WTC11 (cell line): Measurements from ENCODE around the gene CRIP2. TPM values are rescaled to one million over a fixed set of nuclear protein-coding genes. Genes with fewer than 3 reads are reported as not detected.

Experiments used
- ATAC-seq: fragments of 200-7000 bp; cut with Tn5 transposase; 2 replicates; pipeline ENCODE4 v1.10.0; 2021; ENCODE audit warnings: mild to moderate bottlenecking, moderate library complexity
- CTCF ChIA-PET: fragments of 300-600 bp; sonication (Branson Sonifier 250); formaldehyde crosslinking; loops from one replicate; lab custom pipeline; 2021; ENCODE audit warnings: antibody characterized with exemption; lab: Charles Lee
- POLR2A ChIA-PET: fragments of 350-600 bp; sonication (Branson Sonifier 250); formaldehyde crosslinking; loops from one replicate; lab custom pipeline; 2021; ENCODE audit warnings: antibody characterized with exemption; lab: Charles Lee
- DNase-seq: peaks from one replicate; pipeline ENCODE4 v3.0.0; 2021; ENCODE audit warnings: low spot score
- H3K27ac Mint-ChIP-seq: 2 replicates; pipeline ENCODE4 v1.8.0; 2021; ENCODE audit warnings: mixed read lengths
- H3K27me3 Mint-ChIP-seq: 2 replicates; pipeline ENCODE4 v1.8.0; 2021; ENCODE audit warnings: low read depth, mild to moderate bottlenecking, moderate library complexity, mixed read lengths
- H3K36me3 Mint-ChIP-seq: 2 replicates; pipeline ENCODE4 v1.8.0; 2021; ENCODE audit warnings: mixed read lengths
- H3K4me1 Mint-ChIP-seq: 2 replicates; pipeline ENCODE4 v1.8.0; 2022; ENCODE audit warnings: mixed read lengths
- H3K4me3 Mint-ChIP-seq: 2 replicates; pipeline ENCODE4 v1.8.0; 2021; ENCODE audit warnings: mild to moderate bottlenecking, moderate library complexity, mixed read lengths
- H3K9me3 Mint-ChIP-seq: 2 replicates; pipeline ENCODE4 v1.8.0; 2021; ENCODE audit warnings: mixed read lengths
- CBFB ChIP-seq: sonication (generic); formaldehyde crosslinking; IDR thresholded peaks from 2 replicates; pipeline ENCODE4 v1.8.1; 2022; ENCODE audit warnings: mild to moderate bottlenecking, low read depth, missing genetic modification reagents
- ELF4 ChIP-seq: sonication (generic); formaldehyde crosslinking; IDR thresholded peaks from 2 replicates; pipeline ENCODE4 v1.8.1; 2022; ENCODE audit warnings: low read depth, mild to moderate bottlenecking, moderate library complexity, missing genetic modification reagents
- total RNA-seq: library from RNA; stranded (reverse); gene quantifications from 3 replicates; pipeline ENCODE4 v1.2.3, GENCODE V29; 2021
- TF ChIP-seq, protein P1 (sequence below): sonication (generic); formaldehyde crosslinking; IDR thresholded peaks from 2 replicates; pipeline ENCODE4 v1.8.1; 2022; ENCODE audit warnings: low read depth, missing genetic modification reagents, borderline replicate concordance
- TF ChIP-seq, protein P2 (sequence below): fragments of 250-450 bp; sonication (Bioruptor Pico); IDR thresholded peaks from 2 replicates; pipeline ENCODE4 v1.9.0; 2021; ENCODE audit warnings: mild to moderate bottlenecking, borderline replicate concordance
- TF ChIP-seq, protein P3 (sequence below): sonication (generic); formaldehyde crosslinking; IDR thresholded peaks from 2 replicates; pipeline ENCODE4 v1.8.0; 2022; ENCODE audit warnings: mild to moderate bottlenecking, missing genetic modification reagents
- TF ChIP-seq, protein P4 (sequence below): sonication (generic); formaldehyde crosslinking; IDR thresholded peaks from 2 replicates; pipeline ENCODE4 v1.8.1; 2022; ENCODE audit warnings: mild to moderate bottlenecking, moderate library complexity, missing genetic modification reagents
- TF ChIP-seq, protein P5 (sequence below): sonication (generic); formaldehyde crosslinking; IDR thresholded peaks from 2 replicates; pipeline ENCODE4 v1.8.0; 2022; ENCODE audit warnings: missing genetic modification reagents
- TF ChIP-seq, protein P6 (sequence below): sonication (generic); formaldehyde crosslinking; IDR thresholded peaks from 2 replicates; pipeline ENCODE4 v1.8.0; 2023; ENCODE audit warnings: missing genetic modification reagents, mild to moderate bottlenecking, borderline replicate concordance
- TF ChIP-seq, protein P7 (sequence below): sonication (generic); formaldehyde crosslinking; IDR thresholded peaks from 2 replicates; pipeline ENCODE4 v1.8.0; 2022; ENCODE audit warnings: mild to moderate bottlenecking, missing genetic modification reagents

The CRIP2 gene
- total RNA-seq, 1 experiment from 2014 or later: 5.4 TPM

DNA sequence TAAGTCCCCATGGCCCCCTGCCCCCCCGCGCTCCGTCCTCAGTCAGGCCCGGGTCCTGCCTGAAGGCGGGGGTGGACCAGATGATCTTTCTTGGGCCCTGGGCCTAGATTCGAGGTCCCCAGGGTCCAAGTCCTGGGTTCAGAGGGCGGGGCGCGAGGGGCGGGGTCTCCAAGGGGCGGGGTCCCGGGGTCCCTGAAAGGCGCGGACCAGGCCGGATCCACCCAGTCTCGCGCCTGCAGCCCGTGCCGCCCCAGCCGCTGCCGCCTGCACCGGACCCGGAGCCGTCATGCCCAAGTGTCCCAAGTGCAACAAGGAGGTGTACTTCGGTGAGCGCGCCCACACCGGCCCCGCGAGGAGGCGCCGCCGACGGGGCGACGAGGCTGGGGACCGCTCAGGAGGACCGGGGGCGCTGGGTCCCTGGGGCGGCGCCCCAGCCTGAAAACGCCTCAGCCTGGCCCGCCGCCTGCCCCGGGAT is 12.4 kb downstream of the CRIP2 start:
- CTCF ChIA-PET: interaction anchor here (0.6 to 1.9 kb wide), 8 partner anchors 14 to 297 kb away, joined by 3 to 14 read pairs (median 4); partner anchors contain the start of gene BTBD6
- no peaks in the 10 kb centered on the region for H3K36me3 Mint-ChIP-seq

DNA sequence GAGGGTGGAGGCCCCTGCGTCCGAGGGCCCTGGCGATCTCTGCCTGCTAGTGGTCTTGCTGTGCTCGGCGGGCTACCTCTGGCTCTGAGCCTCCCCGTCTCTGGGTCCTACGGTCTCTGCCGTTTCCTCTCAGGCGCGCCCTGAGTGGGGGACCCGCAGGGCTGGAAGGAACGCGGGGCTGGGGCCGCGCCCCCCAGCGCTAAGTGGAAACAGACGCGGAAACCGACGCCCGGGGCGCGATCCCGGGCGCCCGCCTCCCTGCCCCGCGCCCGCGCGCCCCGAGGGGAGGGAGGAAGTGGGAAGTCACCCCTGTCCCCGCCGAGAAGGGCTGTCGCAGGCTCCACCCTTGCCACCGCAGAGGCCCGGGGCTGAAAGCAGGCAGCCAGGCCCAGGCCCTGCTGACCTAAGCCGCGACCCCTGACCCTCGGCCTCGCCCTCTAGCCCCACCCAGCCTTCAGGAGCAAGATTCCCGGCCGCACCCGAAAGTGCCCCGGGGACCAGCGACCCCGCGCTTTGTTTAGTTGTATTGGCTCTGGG is 12.9 kb downstream of the CRIP2 start:
- no peaks in the 10 kb centered on the region for H3K9me3 Mint-ChIP-seq
- DNase-seq: no peak
- no peak overlapping the region for H3K27ac Mint-ChIP-seq
- peaks cover 62% of the 10 kb centered on the region for H3K27me3 Mint-ChIP-seq
- POLR2A ChIA-PET: no interaction called here
- no peaks in the 10 kb centered on the region for H3K36me3 Mint-ChIP-seq
- H3K4me3 Mint-ChIP-seq: peak overlapping the region; percentile 36
- TF ChIP-seq, protein P1, sequence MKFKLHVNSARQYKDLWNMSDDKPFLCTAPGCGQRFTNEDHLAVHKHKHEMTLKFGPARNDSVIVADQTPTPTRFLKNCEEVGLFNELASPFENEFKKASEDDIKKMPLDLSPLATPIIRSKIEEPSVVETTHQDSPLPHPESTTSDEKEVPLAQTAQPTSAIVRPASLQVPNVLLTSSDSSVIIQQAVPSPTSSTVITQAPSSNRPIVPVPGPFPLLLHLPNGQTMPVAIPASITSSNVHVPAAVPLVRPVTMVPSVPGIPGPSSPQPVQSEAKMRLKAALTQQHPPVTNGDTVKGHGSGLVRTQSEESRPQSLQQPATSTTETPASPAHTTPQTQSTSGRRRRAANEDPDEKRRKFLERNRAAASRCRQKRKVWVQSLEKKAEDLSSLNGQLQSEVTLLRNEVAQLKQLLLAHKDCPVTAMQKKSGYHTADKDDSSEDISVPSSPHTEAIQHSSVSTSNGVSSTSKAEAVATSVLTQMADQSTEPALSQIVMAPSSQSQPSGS (CRISPR knock-in tag): no peak
- TF ChIP-seq, protein P2, sequence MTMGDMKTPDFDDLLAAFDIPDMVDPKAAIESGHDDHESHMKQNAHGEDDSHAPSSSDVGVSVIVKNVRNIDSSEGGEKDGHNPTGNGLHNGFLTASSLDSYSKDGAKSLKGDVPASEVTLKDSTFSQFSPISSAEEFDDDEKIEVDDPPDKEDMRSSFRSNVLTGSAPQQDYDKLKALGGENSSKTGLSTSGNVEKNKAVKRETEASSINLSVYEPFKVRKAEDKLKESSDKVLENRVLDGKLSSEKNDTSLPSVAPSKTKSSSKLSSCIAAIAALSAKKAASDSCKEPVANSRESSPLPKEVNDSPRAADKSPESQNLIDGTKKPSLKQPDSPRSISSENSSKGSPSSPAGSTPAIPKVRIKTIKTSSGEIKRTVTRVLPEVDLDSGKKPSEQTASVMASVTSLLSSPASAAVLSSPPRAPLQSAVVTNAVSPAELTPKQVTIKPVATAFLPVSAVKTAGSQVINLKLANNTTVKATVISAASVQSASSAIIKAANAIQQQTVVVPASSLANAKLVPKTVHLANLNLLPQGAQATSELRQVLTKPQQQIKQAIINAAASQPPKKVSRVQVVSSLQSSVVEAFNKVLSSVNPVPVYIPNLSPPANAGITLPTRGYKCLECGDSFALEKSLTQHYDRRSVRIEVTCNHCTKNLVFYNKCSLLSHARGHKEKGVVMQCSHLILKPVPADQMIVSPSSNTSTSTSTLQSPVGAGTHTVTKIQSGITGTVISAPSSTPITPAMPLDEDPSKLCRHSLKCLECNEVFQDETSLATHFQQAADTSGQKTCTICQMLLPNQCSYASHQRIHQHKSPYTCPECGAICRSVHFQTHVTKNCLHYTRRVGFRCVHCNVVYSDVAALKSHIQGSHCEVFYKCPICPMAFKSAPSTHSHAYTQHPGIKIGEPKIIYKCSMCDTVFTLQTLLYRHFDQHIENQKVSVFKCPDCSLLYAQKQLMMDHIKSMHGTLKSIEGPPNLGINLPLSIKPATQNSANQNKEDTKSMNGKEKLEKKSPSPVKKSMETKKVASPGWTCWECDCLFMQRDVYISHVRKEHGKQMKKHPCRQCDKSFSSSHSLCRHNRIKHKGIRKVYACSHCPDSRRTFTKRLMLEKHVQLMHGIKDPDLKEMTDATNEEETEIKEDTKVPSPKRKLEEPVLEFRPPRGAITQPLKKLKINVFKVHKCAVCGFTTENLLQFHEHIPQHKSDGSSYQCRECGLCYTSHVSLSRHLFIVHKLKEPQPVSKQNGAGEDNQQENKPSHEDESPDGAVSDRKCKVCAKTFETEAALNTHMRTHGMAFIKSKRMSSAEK (CRISPR knock-in tag): no peak
- TF ChIP-seq, protein P3, sequence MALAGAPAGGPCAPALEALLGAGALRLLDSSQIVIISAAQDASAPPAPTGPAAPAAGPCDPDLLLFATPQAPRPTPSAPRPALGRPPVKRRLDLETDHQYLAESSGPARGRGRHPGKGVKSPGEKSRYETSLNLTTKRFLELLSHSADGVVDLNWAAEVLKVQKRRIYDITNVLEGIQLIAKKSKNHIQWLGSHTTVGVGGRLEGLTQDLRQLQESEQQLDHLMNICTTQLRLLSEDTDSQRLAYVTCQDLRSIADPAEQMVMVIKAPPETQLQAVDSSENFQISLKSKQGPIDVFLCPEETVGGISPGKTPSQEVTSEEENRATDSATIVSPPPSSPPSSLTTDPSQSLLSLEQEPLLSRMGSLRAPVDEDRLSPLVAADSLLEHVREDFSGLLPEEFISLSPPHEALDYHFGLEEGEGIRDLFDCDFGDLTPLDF (CRISPR knock-in tag): no peak
- TF ChIP-seq, all 79 proteins: peak for 0
- CTCF ChIA-PET: interaction anchor here (0.6 to 1.9 kb wide), 3 partner anchors 14 to 39 kb away, joined by 3 to 14 read pairs (median 5); no protein-coding TSS in a partner anchor
- no peak for ATAC-seq
- H3K4me1 Mint-ChIP-seq: peaks cover 4% of the 10 kb centered on the region

More for the DNA sequence above, 12.4 kb downstream of the CRIP2 start:
- H3K27me3 Mint-ChIP-seq: peaks cover 67% of the 10 kb centered on the region
- peak; percentile 58 for DNase-seq
- POLR2A ChIA-PET: interaction anchor here (0.5 kb wide), 1 partner anchor 179 kb away, joined by 4 read pairs; no protein-coding TSS in a partner anchor
- no peaks in the 10 kb centered on the region for H3K9me3 Mint-ChIP-seq
- no peak for ATAC-seq
- H3K4me3 Mint-ChIP-seq: peak overlapping the region; percentile 53
- TF ChIP-seq ELF4 (CRISPR knock-in tag) (0 out of 2 replicates have a peak, but pooled peaks have one; percentile 26), CBFB (CRISPR knock-in tag) (no peak)
- TF ChIP-seq, protein P4, sequence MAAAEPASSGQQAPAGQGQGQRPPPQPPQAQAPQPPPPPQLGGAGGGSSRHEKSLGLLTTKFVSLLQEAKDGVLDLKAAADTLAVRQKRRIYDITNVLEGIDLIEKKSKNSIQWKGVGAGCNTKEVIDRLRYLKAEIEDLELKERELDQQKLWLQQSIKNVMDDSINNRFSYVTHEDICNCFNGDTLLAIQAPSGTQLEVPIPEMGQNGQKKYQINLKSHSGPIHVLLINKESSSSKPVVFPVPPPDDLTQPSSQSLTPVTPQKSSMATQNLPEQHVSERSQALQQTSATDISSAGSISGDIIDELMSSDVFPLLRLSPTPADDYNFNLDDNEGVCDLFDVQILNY (CRISPR knock-in tag): 0 out of 2 replicates have a peak, but pooled peaks have one; percentile 52
- TF ChIP-seq, protein P5, sequence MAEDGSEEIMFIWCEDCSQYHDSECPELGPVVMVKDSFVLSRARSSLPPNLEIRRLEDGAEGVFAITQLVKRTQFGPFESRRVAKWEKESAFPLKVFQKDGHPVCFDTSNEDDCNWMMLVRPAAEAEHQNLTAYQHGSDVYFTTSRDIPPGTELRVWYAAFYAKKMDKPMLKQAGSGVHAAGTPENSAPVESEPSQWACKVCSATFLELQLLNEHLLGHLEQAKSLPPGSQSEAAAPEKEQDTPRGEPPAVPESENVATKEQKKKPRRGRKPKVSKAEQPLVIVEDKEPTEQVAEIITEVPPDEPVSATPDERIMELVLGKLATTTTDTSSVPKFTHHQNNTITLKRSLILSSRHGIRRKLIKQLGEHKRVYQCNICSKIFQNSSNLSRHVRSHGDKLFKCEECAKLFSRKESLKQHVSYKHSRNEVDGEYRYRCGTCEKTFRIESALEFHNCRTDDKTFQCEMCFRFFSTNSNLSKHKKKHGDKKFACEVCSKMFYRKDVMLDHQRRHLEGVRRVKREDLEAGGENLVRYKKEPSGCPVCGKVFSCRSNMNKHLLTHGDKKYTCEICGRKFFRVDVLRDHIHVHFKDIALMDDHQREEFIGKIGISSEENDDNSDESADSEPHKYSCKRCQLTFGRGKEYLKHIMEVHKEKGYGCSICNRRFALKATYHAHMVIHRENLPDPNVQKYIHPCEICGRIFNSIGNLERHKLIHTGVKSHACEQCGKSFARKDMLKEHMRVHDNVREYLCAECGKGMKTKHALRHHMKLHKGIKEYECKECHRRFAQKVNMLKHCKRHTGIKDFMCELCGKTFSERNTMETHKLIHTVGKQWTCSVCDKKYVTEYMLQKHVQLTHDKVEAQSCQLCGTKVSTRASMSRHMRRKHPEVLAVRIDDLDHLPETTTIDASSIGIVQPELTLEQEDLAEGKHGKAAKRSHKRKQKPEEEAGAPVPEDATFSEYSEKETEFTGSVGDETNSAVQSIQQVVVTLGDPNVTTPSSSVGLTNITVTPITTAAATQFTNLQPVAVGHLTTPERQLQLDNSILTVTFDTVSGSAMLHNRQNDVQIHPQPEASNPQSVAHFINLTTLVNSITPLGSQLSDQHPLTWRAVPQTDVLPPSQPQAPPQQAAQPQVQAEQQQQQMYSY (CRISPR knock-in tag): no peak
- TF ChIP-seq, protein P6, sequence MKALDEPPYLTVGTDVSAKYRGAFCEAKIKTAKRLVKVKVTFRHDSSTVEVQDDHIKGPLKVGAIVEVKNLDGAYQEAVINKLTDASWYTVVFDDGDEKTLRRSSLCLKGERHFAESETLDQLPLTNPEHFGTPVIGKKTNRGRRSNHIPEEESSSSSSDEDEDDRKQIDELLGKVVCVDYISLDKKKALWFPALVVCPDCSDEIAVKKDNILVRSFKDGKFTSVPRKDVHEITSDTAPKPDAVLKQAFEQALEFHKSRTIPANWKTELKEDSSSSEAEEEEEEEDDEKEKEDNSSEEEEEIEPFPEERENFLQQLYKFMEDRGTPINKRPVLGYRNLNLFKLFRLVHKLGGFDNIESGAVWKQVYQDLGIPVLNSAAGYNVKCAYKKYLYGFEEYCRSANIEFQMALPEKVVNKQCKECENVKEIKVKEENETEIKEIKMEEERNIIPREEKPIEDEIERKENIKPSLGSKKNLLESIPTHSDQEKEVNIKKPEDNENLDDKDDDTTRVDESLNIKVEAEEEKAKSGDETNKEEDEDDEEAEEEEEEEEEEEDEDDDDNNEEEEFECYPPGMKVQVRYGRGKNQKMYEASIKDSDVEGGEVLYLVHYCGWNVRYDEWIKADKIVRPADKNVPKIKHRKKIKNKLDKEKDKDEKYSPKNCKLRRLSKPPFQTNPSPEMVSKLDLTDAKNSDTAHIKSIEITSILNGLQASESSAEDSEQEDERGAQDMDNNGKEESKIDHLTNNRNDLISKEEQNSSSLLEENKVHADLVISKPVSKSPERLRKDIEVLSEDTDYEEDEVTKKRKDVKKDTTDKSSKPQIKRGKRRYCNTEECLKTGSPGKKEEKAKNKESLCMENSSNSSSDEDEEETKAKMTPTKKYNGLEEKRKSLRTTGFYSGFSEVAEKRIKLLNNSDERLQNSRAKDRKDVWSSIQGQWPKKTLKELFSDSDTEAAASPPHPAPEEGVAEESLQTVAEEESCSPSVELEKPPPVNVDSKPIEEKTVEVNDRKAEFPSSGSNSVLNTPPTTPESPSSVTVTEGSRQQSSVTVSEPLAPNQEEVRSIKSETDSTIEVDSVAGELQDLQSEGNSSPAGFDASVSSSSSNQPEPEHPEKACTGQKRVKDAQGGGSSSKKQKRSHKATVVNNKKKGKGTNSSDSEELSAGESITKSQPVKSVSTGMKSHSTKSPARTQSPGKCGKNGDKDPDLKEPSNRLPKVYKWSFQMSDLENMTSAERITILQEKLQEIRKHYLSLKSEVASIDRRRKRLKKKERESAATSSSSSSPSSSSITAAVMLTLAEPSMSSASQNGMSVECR: 0 out of 2 replicates have a peak, but pooled peaks have one; percentile 31
- TF ChIP-seq, protein P7, sequence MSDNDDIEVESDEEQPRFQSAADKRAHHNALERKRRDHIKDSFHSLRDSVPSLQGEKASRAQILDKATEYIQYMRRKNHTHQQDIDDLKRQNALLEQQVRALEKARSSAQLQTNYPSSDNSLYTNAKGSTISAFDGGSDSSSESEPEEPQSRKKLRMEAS: no peak
- no peak overlapping the region for H3K27ac Mint-ChIP-seq
- peaks cover 9% of the 10 kb centered on the region for H3K4me1 Mint-ChIP-seq
